NCI-H2081 treated with DMSO at 0.1 percent for 48 hours (cell line): ENCODE measurements around the gene MAGEB17.

ENCODE experiments used
- DNase-seq: peaks from one replicate; lab custom pipeline; 2025; lab: John Stamatoyannopoulos, UW

Gene MAGEB17

DNA sequence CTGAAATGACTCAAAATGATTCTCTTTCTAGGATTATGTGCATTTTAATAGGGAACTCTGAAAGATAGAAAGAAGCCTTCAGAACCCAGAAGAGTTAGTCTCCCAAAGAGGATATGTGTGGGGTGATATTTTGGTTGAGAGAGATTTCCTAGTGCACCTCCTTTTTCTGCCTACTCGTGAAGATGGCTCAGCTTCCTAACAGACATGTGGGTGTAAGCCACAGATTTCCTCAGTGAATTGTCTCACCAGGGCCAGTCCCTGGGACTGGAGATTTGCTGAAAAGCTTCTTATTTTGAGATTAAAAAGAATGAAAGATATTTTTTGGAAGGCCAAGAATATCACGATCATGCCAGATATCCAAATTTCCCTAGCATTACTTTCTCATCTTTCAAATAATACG lies 42.8 kb downstream of the MAGEB17 start:
- DNase-seq = no peak

DNA sequence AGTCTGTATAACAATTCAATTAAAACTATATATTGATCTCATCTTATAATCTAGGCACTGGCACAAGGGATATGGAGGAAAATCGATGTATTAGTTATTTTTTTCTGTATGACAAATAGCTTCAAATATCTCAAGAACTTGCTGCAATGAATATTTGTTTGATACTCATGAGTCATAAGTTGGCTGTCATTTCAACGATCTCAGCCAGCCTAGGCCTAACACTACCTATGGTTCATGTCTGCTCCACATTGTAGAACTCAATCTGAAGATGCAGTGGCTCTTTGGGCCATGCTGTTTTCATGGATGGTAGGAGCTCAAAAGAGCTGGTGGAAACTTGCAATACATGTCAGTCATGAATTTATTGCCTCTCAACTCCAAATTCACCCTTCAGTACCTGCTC lies 44.7 kb downstream of the MAGEB17 start:
- DNase-seq = no peak

DNA sequence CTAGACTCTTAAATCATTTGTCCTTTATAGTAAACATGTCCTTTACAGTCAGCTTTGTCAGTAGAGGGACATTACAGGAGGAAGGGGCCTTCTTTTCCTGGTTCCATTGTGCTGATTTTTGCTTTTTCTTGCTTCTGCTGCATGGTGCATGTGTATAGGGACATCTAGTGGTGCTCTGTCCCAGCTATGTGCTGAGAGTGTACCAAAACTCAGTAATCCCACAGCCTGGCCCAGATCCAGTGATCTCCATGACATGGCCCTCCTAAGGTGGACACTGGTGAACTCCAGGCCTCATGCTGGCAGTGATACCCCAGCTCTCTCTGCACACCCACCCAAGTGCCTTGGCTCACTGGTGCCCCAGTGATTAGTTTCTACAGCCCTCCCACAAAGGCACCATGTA lies 45.2 kb downstream of the MAGEB17 start:
- no peak for DNase-seq

DNA sequence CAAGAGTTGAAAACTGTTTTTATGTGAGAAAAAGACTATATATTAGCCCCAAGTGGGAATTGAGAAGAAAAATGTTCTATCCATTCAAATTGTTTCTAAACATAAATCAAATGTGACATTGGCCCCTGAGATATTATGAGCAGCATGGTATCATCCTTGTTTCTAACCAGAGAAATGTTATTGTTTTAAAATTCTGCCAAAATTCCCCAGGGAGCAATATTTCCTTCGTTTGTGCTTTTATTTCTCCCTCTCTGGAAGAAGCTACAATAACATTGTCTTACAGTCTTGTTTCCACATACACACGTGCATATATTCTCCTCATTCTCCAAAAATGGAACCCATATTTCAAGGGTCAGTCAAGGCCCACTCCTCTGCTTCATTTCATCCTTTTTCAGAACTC lies 46.7 kb downstream of the MAGEB17 start:
- no peak for DNase-seq

- DNase-seq = no peak
These were observed 48.4 kb downstream of the MAGEB17 start for GRCh38 chrX:16215660-16216059.
